Measurements from ENCODE around the gene SRGAP1. TPM values are rescaled to one million over a fixed set of nuclear protein-coding genes. Genes with fewer than 3 reads are reported as not detected.
A peak's percentile ranks its signal among the peaks of the same experiment; 100 is the strongest.

The SRGAP1 gene
- total and polyA plus RNA-seq, 2 of the 8 experiments (the other 6 are each of a cell fraction or from before 2014, with no cell fraction given): 3.2 to 7.3 TPM

- Histone ChIP-seq H2BK20ac (ENCODE audit: low read length) (no peak overlapping the region), H3K18ac (ENCODE audit: extremely low read depth, low read length) (no peak overlapping the region), H3K4ac (replicated peaks; ENCODE audit: insufficient read length, low read depth, low read length) (no peak overlapping the region), H3K4me2 (ENCODE audit: insufficient read depth in 1 of 2, low read depth in 2 of 2, low read length in 2 of 2) (no peak overlapping the region), H4K91ac (replicated peaks; ENCODE audit: insufficient read length, low read length) (no peak overlapping the region), H3K4me3 (ENCODE audit: extremely low read depth in 1 of 4, insufficient read depth in 2 of 4, low read depth in 3 of 4, low read length in 4 of 4) (no peak overlapping the region), H2BK12ac (ENCODE audit: low read depth, low read length) (0 out of 2 replicates have a peak overlapping the region, but pooled peaks have one; percentile 30), H4K20me1 (replicated peaks in 1 of 2; ENCODE audit: control insufficient read depth in 1 of 2, insufficient read depth in 2 of 2, low read length in 2 of 2) (no peaks in the 10 kb centered on the region), H3K9me3 (ENCODE audit: insufficient read depth in 2 of 2, low read depth in 1 of 2, low read length in 1 of 2) (no peaks in the 10 kb centered on the region), H3K79me2 (ENCODE audit: control insufficient read depth in 1 of 2, insufficient read depth in 2 of 2, low read length in 2 of 2) (no peaks in the 10 kb centered on the region), H3K56ac (replicated peaks; ENCODE audit: insufficient read length, low read depth, low read length) (no peak overlapping the region), H4K8ac (ENCODE audit: extremely low read depth, insufficient read depth, low read length) (no peak overlapping the region), H2AK5ac (ENCODE audit: low read depth, low read length) (no peak overlapping the region), H3K23me2 (ENCODE audit: low read depth, low read length) (no peaks in the 10 kb centered on the region), H3K36me3 (ENCODE audit: control insufficient read depth in 2 of 4, insufficient read depth in 4 of 4, low read length in 3 of 4) (no peaks in the 10 kb centered on the region), H4K5ac (ENCODE audit: insufficient read length, low read depth, low read length) (no peak overlapping the region), H2BK15ac (ENCODE audit: low read length) (0 out of 2 replicates have a peak overlapping the region, but pooled peaks have one; percentile 31), H3K9ac (replicated peaks in 1 of 4; ENCODE audit: extremely low read depth in 1 of 4, low read depth in 3 of 4, low read length in 3 of 4) (no peak overlapping the region), H3K79me1 (ENCODE audit: low read depth, low read length) (no peaks in the 10 kb centered on the region), H2AFZ (ENCODE audit: low read length) (no peak overlapping the region), H2BK5ac (ENCODE audit: low read depth, low read length) (peak overlapping the region; percentile 53; the same call in 1 of the 2 replicates), H3K14ac (ENCODE audit: insufficient read length) (no peak overlapping the region), H3K4me1 (replicated peaks in 1 of 4; ENCODE audit: control insufficient read depth in 3 of 4, insufficient read depth in 4 of 4, low read length in 3 of 4) (peaks cover 0 to 6% (median 2%) of the 10 kb centered on the region in 4 experiments; a peak in 2 of 7 replicates), H3K23ac (ENCODE audit: insufficient read length) (no peak overlapping the region), H3K27me3 (replicated peaks in 1 of 4; ENCODE audit: control insufficient read depth in 3 of 4, extremely low read depth in 1 of 4, insufficient read depth in 3 of 4, low read length in 3 of 4) (no peaks in the 10 kb centered on the region), H3K27ac (ENCODE audit: low read depth, low read length) (no peak overlapping the region), H2BK120ac (replicated peaks; ENCODE audit: low read depth, low read length) (no peak overlapping the region)
- WGBS, 2 experiments (ENCODE audit: extremely low coverage in 1 of 2, insufficient coverage in 1 of 2, insufficient read length in 1 of 2, insufficient replicate concordance in 2 of 2, low coverage in 1 of 2, low lambda C conversion rate in 2 of 2, missing lambda C conversion rate in 1 of 2): 84% methylated on average over 12 of the region's 12 CpGs; no CpG with 5 or more reads in 1 of the 2 experiments
- ChIA-PET POLR2A (ENCODE audit: partially characterized antibody) (no interaction called here), CTCF (ENCODE audit: partially characterized antibody) (interaction anchor here (0.5 to 1.8 kb wide), 2 partner anchors 10 to 289 kb away, joined by 3 to 8 read pairs; no protein-coding TSS in a partner anchor)
- peak; percentile 78 for FAIRE-seq
- peak in 1 of 2 experiments; percentile 10 for DNase-seq (ENCODE audit: low read depth in 1 of 2, low spot score in 2 of 2)
- TF ChIP-seq SIX5 (IDR thresholded peaks at IDR 0.05; ENCODE audit: low read depth, low read length) (no peak), SUZ12 (IDR thresholded peaks at IDR 0.05; ENCODE audit: low read length) (no peak)
Measured at GRCh38 chr12:64088431-64089349, 244.2 kb downstream of the SRGAP1 start.
